Hepatocyte (in vitro differentiated cells): Measurements from ENCODE around the gene PWWP2A.

Experiments
- EZH2 ChIP-seq: fragments of 200-600 bp; sonication (generic); IDR thresholded peaks from 2 replicates; pipeline ENCODE4 v1.6.1; 2016; ENCODE audit warnings: antibody characterized with exemption, mild to moderate bottlenecking, borderline replicate concordance
- EZH2phosphoT487 ChIP-seq: fragments of 200-600 bp; sonication (generic); IDR thresholded peaks from one replicate; pipeline ENCODE4 v1.6.1; 2018; ENCODE audit warnings: antibody characterized with exemption, mild to moderate bottlenecking, low read depth, moderate library complexity; ENCODE audit not compliant: unreplicated experiment, severe bottlenecking
- TF ChIP-seq, protein P1 (sequence below): fragments of 200-600 bp; sonication (generic); IDR thresholded peaks from 2 replicates; pipeline ENCODE4 v1.5.1; 2016; ENCODE audit warnings: antibody characterized with exemption, mild to moderate bottlenecking; ENCODE audit not compliant: poor library complexity

- TF ChIP-seq, protein P1, sequence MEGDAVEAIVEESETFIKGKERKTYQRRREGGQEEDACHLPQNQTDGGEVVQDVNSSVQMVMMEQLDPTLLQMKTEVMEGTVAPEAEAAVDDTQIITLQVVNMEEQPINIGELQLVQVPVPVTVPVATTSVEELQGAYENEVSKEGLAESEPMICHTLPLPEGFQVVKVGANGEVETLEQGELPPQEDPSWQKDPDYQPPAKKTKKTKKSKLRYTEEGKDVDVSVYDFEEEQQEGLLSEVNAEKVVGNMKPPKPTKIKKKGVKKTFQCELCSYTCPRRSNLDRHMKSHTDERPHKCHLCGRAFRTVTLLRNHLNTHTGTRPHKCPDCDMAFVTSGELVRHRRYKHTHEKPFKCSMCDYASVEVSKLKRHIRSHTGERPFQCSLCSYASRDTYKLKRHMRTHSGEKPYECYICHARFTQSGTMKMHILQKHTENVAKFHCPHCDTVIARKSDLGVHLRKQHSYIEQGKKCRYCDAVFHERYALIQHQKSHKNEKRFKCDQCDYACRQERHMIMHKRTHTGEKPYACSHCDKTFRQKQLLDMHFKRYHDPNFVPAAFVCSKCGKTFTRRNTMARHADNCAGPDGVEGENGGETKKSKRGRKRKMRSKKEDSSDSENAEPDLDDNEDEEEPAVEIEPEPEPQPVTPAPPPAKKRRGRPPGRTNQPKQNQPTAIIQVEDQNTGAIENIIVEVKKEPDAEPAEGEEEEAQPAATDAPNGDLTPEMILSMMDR = no peak
- TF ChIP-seq EZH2phosphoT487 (no peak), EZH2 (no peak)
Observed at GRCh38 chr5:160082614-160083500, 36.4 kb downstream of the PWWP2A start.
